Lower leg skin (tissue), 4 donors: ENCODE measurements around the gene CLSTN1. TPM values are rescaled to one million over a fixed set of nuclear protein-coding genes. Genes with fewer than 3 reads are reported as not detected.

Source experiments
- DNase-seq, 2 donors: peaks; one replicate each; pipeline ENCODE4 v3.0.0-alpha.2; 2019; ENCODE audit warnings: low spot score in 2 of 2
- H3K4me3 ChIP-seq: fragments of 200-600 bp; sonication (generic); 2 replicates; pipeline ENCODE4 v1.5.1; 2017; ENCODE audit warnings: mild to moderate bottlenecking, low read depth; ENCODE audit not compliant: poor library complexity, severe bottlenecking
- CTCF ChIP-seq, 3 donors: fragments of 450-650 bp; IDR thresholded peaks; one replicate each; pipeline ENCODE4 v1.5.1; 2016; ENCODE audit warnings: antibody characterized with exemption in 3 of 3, mild to moderate bottlenecking in 3 of 3, moderate library complexity in 2 of 3
- POLR2A ChIP-seq, 2 donors: fragments of 450-650 bp; IDR thresholded peaks; one replicate each; pipeline ENCODE4 v1.6.1; 2016 to 2017; ENCODE audit warnings: antibody characterized with exemption in 2 of 2, mild to moderate bottlenecking in 1 of 2, moderate library complexity in 1 of 2
- WGBS, 2 donors: methylation state at CpG; one replicate each; pipeline ENCODE4 v1.1.5; 2018; 5-methylcytosine and 5-hydroxymethylcytosine counted together
- intact Hi-C: fragments of 100-400 bp; cut with DNase I; formaldehyde crosslinking; loops from one replicate; pipeline ENCODE4 v1.15.0; 2023; ENCODE audit warnings: low total_unique reads
- total RNA-seq, 4 donors: library from RNA; depleted of rRNA; stranded (reverse); fragments of >200 nt; gene quantifications; one replicate each; pipeline ENCODE4 v1.1.0, GENCODE V29; 2016

The CLSTN1 gene
- total RNA-seq, 4 donors from 2014 or later = 116 to 174 (median 150) TPM

GRCh38 chr1:9826087-9826486 is 2.3 kb upstream of the CLSTN1 start:
- 69 to 77% methylated on average over 3 of the region's 3 CpGs for WGBS, 2 donors
- TF ChIP-seq CTCF (IDR thresholded peaks at IDR 0.05) (no peak), POLR2A (IDR thresholded peaks at IDR 0.05) (no peak)
- H3K4me3 ChIP-seq = no peak overlapping the region
- no peak for DNase-seq
- intact Hi-C loops = no loop called here

DNA sequence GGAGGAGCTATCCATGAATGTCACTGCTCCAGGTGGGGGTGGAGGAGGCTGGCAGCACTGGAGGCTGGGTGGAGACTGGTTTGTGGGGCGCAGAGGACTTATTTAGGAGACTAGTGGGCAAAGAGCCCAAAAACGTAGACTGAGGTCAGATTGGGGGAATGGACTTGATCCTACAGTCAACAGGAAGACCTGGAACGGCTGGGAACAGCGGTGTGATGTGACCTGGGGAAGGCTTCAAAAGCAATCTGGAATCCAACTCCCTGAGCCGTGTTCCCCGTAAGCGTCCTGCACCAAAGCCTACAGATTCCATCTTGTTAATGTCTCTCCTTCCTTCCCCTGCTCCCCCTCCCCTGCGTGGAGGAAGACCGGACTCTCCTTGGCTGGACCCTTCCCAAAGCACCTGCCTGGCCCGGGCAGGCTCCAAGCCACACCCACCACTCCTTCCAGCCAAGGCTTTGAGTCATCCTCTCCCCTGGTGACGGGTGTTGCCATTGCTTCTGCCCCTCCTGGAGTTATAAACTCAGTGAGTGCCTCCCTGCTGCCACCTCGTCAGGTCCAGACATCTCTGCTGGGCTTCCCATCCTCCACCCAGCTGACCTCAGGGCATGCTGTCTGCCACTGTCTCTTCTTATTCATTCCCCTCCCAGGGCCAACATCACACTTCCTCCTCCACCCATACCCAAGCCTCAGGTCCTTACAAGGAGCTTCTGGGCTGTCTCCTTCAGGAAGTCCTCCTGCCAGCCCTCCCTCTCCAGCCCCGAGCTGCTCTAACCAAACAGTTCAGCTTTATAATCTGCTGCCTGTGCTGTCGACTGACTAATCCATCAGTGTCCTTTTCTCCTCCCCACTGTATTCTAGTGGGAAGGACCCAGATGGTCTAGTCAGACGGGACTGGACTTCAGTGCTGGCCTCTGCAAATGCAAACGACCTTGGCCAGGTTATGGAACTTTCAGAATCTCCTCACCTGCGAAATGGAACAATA is 1.6 kb upstream of the CLSTN1 start:
- intact Hi-C loops = no loop called here
- WGBS, 2 donors = 12% methylated on average over 14 to 17 of the region's 17 CpGs
- no peak for TF ChIP-seq CTCF (IDR thresholded peaks at IDR 0.05)
- no peak for TF ChIP-seq POLR2A (IDR thresholded peaks at IDR 0.05)
- DNase-seq = peak; percentile 70 to 91
- no peak overlapping the region for H3K4me3 ChIP-seq

DNA sequence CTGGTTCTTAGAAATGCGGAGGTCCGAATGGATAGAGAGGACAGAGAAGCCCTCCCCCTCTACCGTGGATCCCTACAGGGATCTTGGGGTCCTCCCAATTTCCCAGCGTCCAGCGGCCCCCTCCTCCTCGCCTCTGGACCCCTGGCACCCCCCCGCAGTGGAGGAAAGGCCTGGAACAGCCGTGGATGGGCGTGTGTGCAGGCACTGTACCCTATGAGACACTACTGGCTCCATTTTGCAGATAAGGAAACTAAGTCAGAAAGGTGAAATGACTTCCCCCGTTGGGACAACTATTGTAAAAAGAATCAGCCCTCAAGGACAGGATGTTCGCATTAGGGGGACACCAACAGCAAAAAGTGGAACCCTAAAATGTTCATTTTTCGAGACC is 931 bp upstream of the CLSTN1 start:
- TF ChIP-seq CTCF (IDR thresholded peaks at IDR 0.05) (no peak), POLR2A (IDR thresholded peaks at IDR 0.05) (no peak)
- intact Hi-C loops = no loop called here
- DNase-seq = no peak
- H3K4me3 ChIP-seq = no peak overlapping the region
- WGBS, 2 donors = 19 to 24% methylated on average over 12 of the region's 12 CpGs

GRCh38 chr1:9823693-9823942 is 147 bp downstream of the CLSTN1 start:
- DNase-seq = no peak
- peak overlapping the region; percentile 94 for H3K4me3 ChIP-seq
- no peak for TF ChIP-seq POLR2A (IDR thresholded peaks at IDR 0.05)
- TF ChIP-seq CTCF (IDR thresholded peaks at IDR 0.05) = no peak
- WGBS, 2 donors = 0% methylated on average over 8 to 9 of the region's 40 CpGs
- intact Hi-C loops = no loop called here

DNA sequence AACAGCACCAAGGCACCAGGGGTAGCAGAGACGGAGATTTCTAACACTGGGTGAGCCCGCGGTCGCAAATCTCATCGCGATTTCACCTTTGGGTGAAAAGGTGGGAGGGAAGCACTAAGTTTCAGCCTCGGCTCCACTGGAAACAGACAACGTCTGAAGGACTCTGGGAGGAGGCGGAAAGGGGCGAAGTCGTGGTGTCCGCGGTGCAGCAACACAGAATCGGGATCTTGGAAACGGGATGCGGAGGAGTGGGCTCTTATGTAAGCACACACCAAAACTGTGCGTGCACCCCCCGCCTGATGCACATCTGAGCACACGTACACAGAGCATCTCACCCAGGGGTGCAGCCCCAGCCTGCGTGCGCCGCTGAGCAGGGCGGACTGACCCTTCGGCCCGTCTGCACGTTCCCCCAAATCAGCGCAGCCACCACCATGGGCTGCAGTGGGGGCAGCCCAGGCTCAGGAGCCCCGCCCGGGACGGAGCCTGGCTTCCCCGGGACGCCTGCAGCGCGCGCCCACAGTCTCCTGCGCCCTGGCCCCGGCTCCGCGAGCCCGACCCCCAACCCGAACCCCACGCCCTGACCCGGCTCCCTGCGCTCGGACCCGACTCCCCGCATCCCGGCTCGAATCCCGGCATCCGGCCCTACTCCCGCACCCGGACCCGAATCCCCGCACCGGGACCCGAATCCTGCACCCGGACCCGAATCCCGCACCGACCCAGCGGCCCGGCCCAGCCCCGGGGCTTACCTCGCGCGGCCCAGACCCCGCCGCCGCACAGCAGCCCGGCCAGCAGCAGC is 670 bp downstream of the CLSTN1 start:
- peak in 1 of 2 donors; percentile 89 for DNase-seq
- WGBS, 2 donors = 0 to 1% methylated on average over 19 to 39 of the region's 71 CpGs
- H3K4me3 ChIP-seq = peak overlapping the region; percentile 94
- TF ChIP-seq POLR2A (IDR thresholded peaks at IDR 0.05) (no peak), CTCF (IDR thresholded peaks at IDR 0.05) (no peak)
- intact Hi-C loops = no loop called here
